Measurements from ENCODE around the gene GSC2. TPM values are rescaled to one million over a fixed set of nuclear protein-coding genes. Genes with fewer than 3 reads are reported as not detected.

GSC2 gene
- total and polyA plus RNA-seq, 5 donors from 2014 or later, result not detected

- peak; percentile 55 to 94 (median 85) for DNase-seq
- Histone ChIP-seq H3K27me3 (ENCODE audit: control insufficient read depth, insufficient read depth, low read length) (no peaks in the 10 kb centered on the region), H3K9me3 (ENCODE audit: control insufficient read depth in 2 of 2, low read length in 2 of 2) (no peaks in the 10 kb centered on the region), H3K4me3 (ENCODE audit: low read depth, low read length) (peak overlapping the region; percentile 88), H3K4me1 (ENCODE audit: control insufficient read depth, insufficient read depth, low read length, poor library complexity, severe bottlenecking) (peaks cover 72% of the 10 kb centered on the region), H3K36me3 (ENCODE audit: control insufficient read depth, insufficient read depth, low read length) (peaks cover 7% of the 10 kb centered on the region), H3K27ac (ENCODE audit: insufficient read depth, low read length, poor library complexity, severe bottlenecking) (peak overlapping the region; percentile 93)
- Mint-ChIP-seq H3K4me1 (peaks cover 11 to 80% (median 49%) of the 10 kb centered on the region in 4 donors), H3K27ac (peak overlapping the region; percentile 99), H3K36me3 (peaks cover 14% of the 10 kb centered on the region), H3K9me3 (no peaks in the 10 kb centered on the region), H3K27me3 (no peaks in the 10 kb centered on the region), H3K4me3 (peak overlapping the region; percentile 65 to 90 (median 86))
- ATAC-seq (ENCODE audit: low read depth in 2 of 2), result peak; percentile 93 to 94
Measured at GRCh38 chr22:19109198-19110063, 40.7 kb downstream of the GSC2 start.

- H3K27me3 ChIP-seq (ENCODE audit: control insufficient read depth, insufficient read depth, low read length), result no peaks in the 10 kb centered on the region
- no peaks in the 10 kb centered on the region for H3K9me3 ChIP-seq (ENCODE audit: control insufficient read depth in 2 of 2, low read length in 2 of 2)
- H3K4me3 ChIP-seq (ENCODE audit: low read depth, low read length), result peak overlapping the region; percentile 88
- H3K4me1 ChIP-seq (ENCODE audit: control insufficient read depth, insufficient read depth, low read length, poor library complexity, severe bottlenecking), result peaks cover 69% of the 10 kb centered on the region
- H3K27ac ChIP-seq (ENCODE audit: insufficient read depth, low read length, poor library complexity, severe bottlenecking), result peak overlapping the region; percentile 93
- Mint-ChIP-seq H3K9me3 (no peaks in the 10 kb centered on the region), H3K4me1 (peaks cover 11 to 84% (median 52%) of the 10 kb centered on the region in 4 donors), H3K27me3 (no peaks in the 10 kb centered on the region), H3K36me3 (peaks cover 14% of the 10 kb centered on the region), H3K27ac (peak overlapping the region; percentile 99), H3K4me3 (peak overlapping the region in 2 of 4 donors; percentile 82 to 89)
- DNase-seq, result no peak
- H3K36me3 ChIP-seq (ENCODE audit: control insufficient read depth, insufficient read depth, low read length), result peaks cover 6% of the 10 kb centered on the region
- no peak for ATAC-seq (ENCODE audit: low read depth in 2 of 2)
Measured at GRCh38 chr22:19108807-19109197, 41.3 kb downstream of the GSC2 start.

- H3K9me3 Mint-ChIP-seq, result no peaks in the 10 kb centered on the region
- Histone ChIP-seq H3K9me3 (ENCODE audit: control insufficient read depth in 2 of 2, low read length in 2 of 2) (no peaks in the 10 kb centered on the region), H3K4me3 (ENCODE audit: low read depth, low read length) (no peak overlapping the region), H3K4me1 (ENCODE audit: control insufficient read depth, insufficient read depth, low read length, poor library complexity, severe bottlenecking) (peaks cover 69% of the 10 kb centered on the region), H3K27me3 (ENCODE audit: control insufficient read depth, insufficient read depth, low read length) (no peaks in the 10 kb centered on the region), H3K27ac (ENCODE audit: insufficient read depth, low read length, poor library complexity, severe bottlenecking) (peak overlapping the region; percentile 93), H3K36me3 (ENCODE audit: control insufficient read depth, insufficient read depth, low read length) (peaks cover 6% of the 10 kb centered on the region)
- DNase-seq (no peak), ATAC-seq (ENCODE audit: low read depth in 2 of 2) (no peak)
- peak overlapping the region; percentile 99 for H3K27ac Mint-ChIP-seq
- H3K36me3 Mint-ChIP-seq, result peaks cover 11% of the 10 kb centered on the region
- peaks cover 11 to 80% (median 52%) of the 10 kb centered on the region in 4 donors for H3K4me1 Mint-ChIP-seq
- H3K27me3 Mint-ChIP-seq, result no peaks in the 10 kb centered on the region
- peak overlapping the region in 3 of 4 donors; percentile 50 to 56 (median 55) for H3K4me3 Mint-ChIP-seq
Measured at GRCh38 chr22:19107730-19108074, 42.4 kb downstream of the GSC2 start.

DNA sequence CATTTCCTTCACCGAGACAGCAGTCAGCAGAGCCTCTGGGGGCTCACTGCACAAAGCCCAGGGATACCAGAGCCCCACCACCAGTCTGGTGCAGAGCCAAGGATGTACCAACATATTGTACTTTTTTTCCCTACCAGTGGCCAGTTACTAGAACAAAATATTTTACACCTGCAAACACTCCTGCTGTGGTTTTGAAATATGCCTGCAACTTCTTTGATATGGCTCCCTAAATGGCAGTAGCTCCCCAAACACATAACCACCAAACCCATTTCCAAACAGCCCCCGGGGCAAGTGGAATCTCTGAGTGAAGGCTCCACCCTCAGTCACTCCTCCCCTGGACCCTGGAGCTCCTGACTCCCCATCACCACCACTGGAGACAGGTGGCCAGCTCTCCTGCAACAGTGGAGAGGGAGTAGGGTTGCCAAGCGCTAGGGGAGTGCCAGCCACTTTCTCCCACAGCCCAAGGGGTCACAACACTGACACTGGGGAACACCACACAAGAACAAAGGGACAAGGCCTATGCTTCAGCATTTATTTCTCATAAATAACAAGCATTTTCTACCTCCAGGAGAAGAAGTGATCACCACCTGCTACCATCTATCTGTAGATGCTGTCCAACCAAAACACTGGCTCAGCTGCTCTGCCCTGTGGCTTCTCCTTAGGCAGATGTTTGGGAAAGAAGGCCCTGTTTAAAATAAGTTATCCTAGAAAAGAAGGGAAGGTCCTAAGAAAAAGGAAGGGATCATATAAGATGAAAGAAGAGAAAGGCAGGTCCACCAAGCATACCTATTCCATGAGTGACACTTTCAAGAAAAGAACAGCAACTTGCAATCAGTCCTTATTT, 43.0 kb downstream of the GSC2 start:
- Histone ChIP-seq H3K27me3 (ENCODE audit: control insufficient read depth, insufficient read depth, low read length) (no peaks in the 10 kb centered on the region), H3K4me1 (ENCODE audit: control insufficient read depth, insufficient read depth, low read length, poor library complexity, severe bottlenecking) (peaks cover 63% of the 10 kb centered on the region), H3K36me3 (ENCODE audit: control insufficient read depth, insufficient read depth, low read length) (peaks cover 6% of the 10 kb centered on the region), H3K4me3 (ENCODE audit: low read depth, low read length) (peak overlapping the region; percentile 3), H3K27ac (ENCODE audit: insufficient read depth, low read length, poor library complexity, severe bottlenecking) (peak overlapping the region; percentile 93), H3K9me3 (ENCODE audit: control insufficient read depth in 2 of 2, low read length in 2 of 2) (no peaks in the 10 kb centered on the region)
- peak overlapping the region; percentile 99 for H3K27ac Mint-ChIP-seq
- no peak for DNase-seq
- ATAC-seq (ENCODE audit: low read depth in 2 of 2), result no peak
- peaks cover 11 to 78% (median 54%) of the 10 kb centered on the region in 4 donors for H3K4me1 Mint-ChIP-seq
- H3K9me3 Mint-ChIP-seq, result no peaks in the 10 kb centered on the region
- H3K36me3 Mint-ChIP-seq, result peaks cover 9% of the 10 kb centered on the region
- peak overlapping the region; percentile 50 to 57 (median 55) for H3K4me3 Mint-ChIP-seq
- no peaks in the 10 kb centered on the region for H3K27me3 Mint-ChIP-seq

DNA sequence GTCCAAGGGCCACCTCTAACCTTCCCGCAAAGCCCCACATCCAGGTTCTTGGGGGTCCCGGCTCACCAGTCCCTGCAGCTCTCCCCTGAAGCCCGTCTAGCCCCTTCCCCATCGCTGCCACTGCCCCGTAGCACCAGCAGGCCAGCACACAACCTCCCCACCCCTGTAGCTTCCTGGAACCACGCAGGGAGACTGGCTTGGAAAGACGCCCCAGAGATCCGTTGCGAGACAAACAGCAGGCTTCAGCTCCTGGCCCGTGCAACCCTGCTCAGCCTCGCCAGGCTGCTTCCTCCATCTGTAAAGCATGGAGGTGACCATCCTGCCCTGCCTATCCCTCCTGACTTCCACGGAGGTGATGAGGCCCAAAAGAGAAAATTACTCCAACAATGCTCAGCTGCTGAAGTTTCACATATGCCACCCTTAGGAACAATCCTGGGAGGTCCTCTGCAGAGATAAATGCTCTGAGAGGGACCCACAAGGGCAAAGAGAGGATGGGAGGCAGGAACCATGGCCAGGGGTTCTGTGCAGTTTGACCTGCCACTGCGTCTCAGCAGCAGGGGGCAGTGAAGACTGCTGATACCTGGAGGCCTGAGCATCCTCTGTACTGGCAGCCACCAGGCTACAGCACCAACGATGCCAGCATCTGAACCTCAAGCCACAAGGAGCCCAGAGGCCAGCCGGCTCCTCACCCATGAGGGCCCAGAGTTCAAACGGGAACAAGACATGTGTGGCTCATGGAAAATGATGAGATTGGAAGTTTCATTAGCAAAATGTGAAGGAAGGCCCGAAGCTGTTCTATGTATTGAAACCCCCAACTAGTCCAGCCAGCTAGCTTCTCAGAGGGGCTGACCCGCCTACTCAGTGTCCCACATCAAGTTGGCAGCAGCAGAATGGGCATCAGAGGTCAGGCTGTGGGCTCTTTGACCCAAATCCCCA, 44.0 kb downstream of the GSC2 start:
- Histone ChIP-seq H3K27ac (ENCODE audit: insufficient read depth, low read length, poor library complexity, severe bottlenecking) (peak overlapping the region; percentile 93), H3K4me3 (ENCODE audit: low read depth, low read length) (peak overlapping the region; percentile 3), H3K27me3 (ENCODE audit: control insufficient read depth, insufficient read depth, low read length) (no peaks in the 10 kb centered on the region), H3K4me1 (ENCODE audit: control insufficient read depth, insufficient read depth, low read length, poor library complexity, severe bottlenecking) (peaks cover 53% of the 10 kb centered on the region), H3K9me3 (ENCODE audit: control insufficient read depth in 2 of 2, low read length in 2 of 2) (no peaks in the 10 kb centered on the region), H3K36me3 (ENCODE audit: control insufficient read depth, insufficient read depth, low read length) (peaks cover 8% of the 10 kb centered on the region)
- Mint-ChIP-seq H3K27ac (peak overlapping the region; percentile 99), H3K36me3 (peaks cover 13% of the 10 kb centered on the region), H3K9me3 (no peaks in the 10 kb centered on the region), H3K27me3 (no peaks in the 10 kb centered on the region), H3K4me3 (peak overlapping the region; percentile 2 to 79 (median 76)), H3K4me1 (peaks cover 11 to 81% (median 54%) of the 10 kb centered on the region in 4 donors)
- peak; percentile 48 to 73 (median 71) for DNase-seq
- peak; percentile 50 to 52 for ATAC-seq (ENCODE audit: low read depth in 2 of 2)

- Mint-ChIP-seq H3K4me3 (no peak overlapping the region), H3K36me3 (peaks cover 13% of the 10 kb centered on the region), H3K27ac (peak overlapping the region in 1 of 3 donors; percentile 99), H3K9me3 (no peaks in the 10 kb centered on the region), H3K27me3 (no peaks in the 10 kb centered on the region), H3K4me1 (peaks cover 11 to 79% (median 50%) of the 10 kb centered on the region in 4 donors)
- no peak for DNase-seq
- Histone ChIP-seq H3K4me3 (ENCODE audit: low read depth, low read length) (no peak overlapping the region), H3K36me3 (ENCODE audit: control insufficient read depth, insufficient read depth, low read length) (peaks cover 9% of the 10 kb centered on the region), H3K27ac (ENCODE audit: insufficient read depth, low read length, poor library complexity, severe bottlenecking) (no peak overlapping the region), H3K27me3 (ENCODE audit: control insufficient read depth, insufficient read depth, low read length) (no peaks in the 10 kb centered on the region), H3K9me3 (ENCODE audit: control insufficient read depth in 2 of 2, low read length in 2 of 2) (no peaks in the 10 kb centered on the region), H3K4me1 (ENCODE audit: control insufficient read depth, insufficient read depth, low read length, poor library complexity, severe bottlenecking) (peaks cover 46% of the 10 kb centered on the region)
- no peak for ATAC-seq (ENCODE audit: low read depth in 2 of 2)
Measured at GRCh38 chr22:19105456-19105855, 44.6 kb downstream of the GSC2 start.
